GM19238 (cell line): ENCODE data around the gene DPP8.
A peak's percentile ranks its signal among the peaks of the same experiment; 100 is the strongest.
"Not testable (repeated sequence)": the region's sequence is repeated elsewhere in the genome, so short reads cannot be mapped to it uniquely, and the experiment has no call there.

Experiments used
- DNase-seq: peaks from one replicate; pipeline ENCODE4 v3.0.0; 2011; ENCODE audit warnings: low spot score; ENCODE audit not compliant: insufficient read length

Gene DPP8

GRCh38 chr15:65405791-65406423 lies 111.6 kb downstream of the DPP8 start:
- no peak for DNase-seq

- no peak for DNase-seq
Measured at GRCh38 chr15:65404186-65404872, 113.2 kb downstream of the DPP8 start.

- DNase-seq: no peak
Measured at GRCh38 chr15:65402961-65403360, 114.5 kb downstream of the DPP8 start.

- DNase-seq: no peak
Measured at GRCh38 chr15:65401611-65402240, 115.8 kb downstream of the DPP8 start.

- peak; percentile 74 for DNase-seq
Measured at GRCh38 chr15:65400760-65401610, 116.5 kb downstream of the DPP8 start.

- no peak for DNase-seq
Measured at GRCh38 chr15:65399997-65400396, 117.5 kb downstream of the DPP8 start.

- no peak for DNase-seq
Measured at GRCh38 chr15:65399001-65399706, 118.3 kb downstream of the DPP8 start.

- DNase-seq: not testable (repeated sequence)
Measured at GRCh38 chr15:65398486-65398885, 119.0 kb downstream of the DPP8 start.

GRCh38 chr15:65396965-65397317 lies 120.5 kb downstream of the DPP8 start:
- DNase-seq: no peak

- DNase-seq: no peak
Measured at GRCh38 chr15:65396283-65396964, 121.1 kb downstream of the DPP8 start.

GRCh38 chr15:65395567-65396202 lies 121.8 kb downstream of the DPP8 start:
- no peak for DNase-seq

GRCh38 chr15:65394936-65395335 lies 122.6 kb downstream of the DPP8 start:
- no peak for DNase-seq

- no peak for DNase-seq
Measured at GRCh38 chr15:65394280-65394789, 123.2 kb downstream of the DPP8 start.

GRCh38 chr15:65393557-65393956 lies 123.9 kb downstream of the DPP8 start:
- DNase-seq: no peak

- DNase-seq: no peak
Measured at GRCh38 chr15:65393091-65393490, 124.4 kb downstream of the DPP8 start.
